GM12873 (cell line): ENCODE data around the gene FAM222A.

Experiments
- TF ChIP-seq, protein P1 (sequence below): IDR thresholded peaks from 2 replicates; pipeline ENCODE4 v1.5.1; 2012; ENCODE audit warnings: low read depth, mild to moderate bottlenecking, moderate library complexity, low read length, control low read depth; ENCODE audit not compliant: insufficient read depth; ENCODE audit errors: missing control alignments

FAM222A gene

DNA sequence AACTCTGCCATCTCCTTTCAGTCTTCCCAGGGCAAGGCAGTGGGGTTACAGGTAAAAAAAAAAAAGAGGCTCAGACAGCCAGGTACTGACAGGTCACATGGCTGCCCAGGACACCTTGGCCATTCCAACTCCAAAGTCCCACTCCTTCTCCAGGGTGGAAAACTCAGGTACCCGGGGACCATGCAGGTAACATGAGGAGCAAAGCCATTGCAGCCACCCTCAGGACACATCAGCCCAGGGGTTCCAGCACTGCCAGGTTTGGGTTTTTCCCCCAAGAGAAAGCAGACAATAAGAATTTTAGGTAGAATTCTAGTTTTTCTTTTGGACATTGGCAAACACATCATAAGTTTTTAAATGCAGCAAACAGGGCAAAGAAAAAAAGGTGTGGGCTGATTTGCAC, 15.3 kb downstream of the FAM222A start:
- TF ChIP-seq, protein P1, sequence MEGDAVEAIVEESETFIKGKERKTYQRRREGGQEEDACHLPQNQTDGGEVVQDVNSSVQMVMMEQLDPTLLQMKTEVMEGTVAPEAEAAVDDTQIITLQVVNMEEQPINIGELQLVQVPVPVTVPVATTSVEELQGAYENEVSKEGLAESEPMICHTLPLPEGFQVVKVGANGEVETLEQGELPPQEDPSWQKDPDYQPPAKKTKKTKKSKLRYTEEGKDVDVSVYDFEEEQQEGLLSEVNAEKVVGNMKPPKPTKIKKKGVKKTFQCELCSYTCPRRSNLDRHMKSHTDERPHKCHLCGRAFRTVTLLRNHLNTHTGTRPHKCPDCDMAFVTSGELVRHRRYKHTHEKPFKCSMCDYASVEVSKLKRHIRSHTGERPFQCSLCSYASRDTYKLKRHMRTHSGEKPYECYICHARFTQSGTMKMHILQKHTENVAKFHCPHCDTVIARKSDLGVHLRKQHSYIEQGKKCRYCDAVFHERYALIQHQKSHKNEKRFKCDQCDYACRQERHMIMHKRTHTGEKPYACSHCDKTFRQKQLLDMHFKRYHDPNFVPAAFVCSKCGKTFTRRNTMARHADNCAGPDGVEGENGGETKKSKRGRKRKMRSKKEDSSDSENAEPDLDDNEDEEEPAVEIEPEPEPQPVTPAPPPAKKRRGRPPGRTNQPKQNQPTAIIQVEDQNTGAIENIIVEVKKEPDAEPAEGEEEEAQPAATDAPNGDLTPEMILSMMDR, result no peak

DNA sequence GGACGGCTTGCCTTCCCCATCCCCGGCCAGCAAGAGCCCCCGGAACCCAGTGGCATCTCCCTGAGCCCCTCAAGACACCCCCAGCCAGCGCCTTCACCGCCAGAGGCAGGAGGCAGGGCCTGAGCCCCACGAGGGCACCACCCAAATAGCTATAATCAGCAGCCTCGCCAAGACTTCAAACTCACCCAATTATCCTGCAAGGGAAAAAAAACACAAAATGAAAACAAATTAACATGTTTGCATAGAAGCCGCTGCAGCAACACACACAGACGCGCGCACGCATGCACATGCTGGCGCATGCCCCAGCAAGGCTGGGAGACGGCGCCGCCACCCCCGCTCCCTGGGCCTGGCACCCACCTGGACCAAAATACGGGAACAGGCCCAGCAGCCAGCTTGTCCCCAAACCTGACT, 15.8 kb downstream of the FAM222A start:
- TF ChIP-seq, protein P1, result no peak

DNA sequence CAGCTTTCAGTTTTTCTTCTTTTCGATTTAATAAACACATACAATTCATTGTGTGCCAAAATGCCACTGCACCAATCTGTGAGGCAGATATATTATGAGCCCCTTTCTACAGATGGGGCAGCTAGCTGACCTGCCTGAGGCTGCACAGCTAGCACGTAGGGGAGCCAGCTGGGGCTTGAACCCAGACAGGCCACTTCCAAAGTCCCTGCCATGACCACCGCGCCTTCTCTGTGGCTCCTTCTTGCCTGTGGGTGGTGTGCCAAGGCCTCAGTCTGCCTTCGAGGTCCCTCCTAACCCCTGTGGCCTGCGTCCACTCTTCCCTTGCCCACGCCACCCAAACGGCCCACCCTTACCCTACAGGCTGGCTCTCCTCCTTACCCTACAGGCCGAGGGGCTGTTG, 16.2 kb downstream of the FAM222A start:
- TF ChIP-seq, protein P1, result no peak

DNA sequence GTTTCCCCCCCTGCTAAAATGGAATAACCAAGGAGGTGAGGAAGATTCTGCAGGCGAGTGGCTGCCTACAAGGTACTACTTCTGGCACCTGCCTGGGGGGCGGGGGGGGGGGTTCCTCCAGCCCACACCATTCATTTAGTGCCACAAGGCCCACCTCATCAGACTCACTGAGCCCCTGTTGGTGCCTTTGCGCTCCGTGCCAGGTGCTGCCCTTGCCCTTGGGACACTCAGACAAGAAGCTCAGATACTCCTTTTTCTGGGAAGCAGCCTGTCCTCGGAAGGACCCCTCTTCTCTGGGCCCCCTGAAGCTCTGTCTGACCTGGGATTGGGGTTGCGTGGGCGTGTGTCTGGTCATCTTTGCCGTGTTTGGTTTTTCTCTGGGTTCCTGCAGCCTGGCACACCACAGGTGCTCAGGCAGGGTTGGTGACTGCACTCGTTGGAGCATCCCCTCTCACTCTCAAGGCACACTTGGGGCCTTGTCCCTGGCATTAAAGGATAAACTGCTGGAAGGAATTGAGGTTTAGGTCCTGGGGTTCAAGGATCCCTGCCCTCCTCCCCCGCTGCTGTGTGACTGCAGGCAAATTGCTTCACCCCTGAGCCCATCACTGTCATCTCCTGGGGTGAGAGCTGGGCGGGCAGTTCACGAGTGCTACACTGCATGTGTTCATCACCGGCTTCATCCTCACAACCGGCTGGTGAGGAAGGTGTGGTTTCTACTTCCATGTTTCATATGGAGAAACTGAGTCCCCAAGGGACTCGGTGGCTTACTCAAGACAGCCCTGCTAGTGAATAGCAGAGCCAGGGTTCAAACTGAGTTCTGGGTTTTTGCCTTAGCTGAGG, 16.9 kb downstream of the FAM222A start:
- TF ChIP-seq, protein P1, result no peak

DNA sequence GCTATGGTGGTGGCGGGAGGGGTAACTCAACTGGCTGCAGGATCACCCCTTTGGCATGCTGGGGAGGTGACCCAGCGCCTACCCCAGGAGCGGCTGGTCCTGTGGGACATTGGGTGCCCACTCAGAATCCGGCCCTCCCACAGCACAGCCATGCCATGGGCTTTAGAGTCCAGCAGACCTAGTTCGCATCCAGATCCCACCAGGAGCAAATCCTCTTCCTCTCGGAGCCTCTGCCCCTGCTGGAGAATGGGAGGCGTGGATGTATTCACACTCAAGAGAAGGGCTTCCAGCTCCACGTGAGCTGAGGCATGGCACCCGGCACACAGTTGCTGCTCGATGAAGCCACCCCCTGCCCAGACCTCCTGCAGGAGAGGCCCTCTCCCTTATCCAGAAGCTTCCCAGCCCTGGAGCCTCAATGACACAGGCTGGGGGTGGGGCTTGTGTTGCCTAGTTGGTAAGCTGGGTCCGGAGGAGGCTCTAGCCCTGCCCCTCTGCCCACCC, 17.7 kb downstream of the FAM222A start:
- TF ChIP-seq, protein P1, result no peak

DNA sequence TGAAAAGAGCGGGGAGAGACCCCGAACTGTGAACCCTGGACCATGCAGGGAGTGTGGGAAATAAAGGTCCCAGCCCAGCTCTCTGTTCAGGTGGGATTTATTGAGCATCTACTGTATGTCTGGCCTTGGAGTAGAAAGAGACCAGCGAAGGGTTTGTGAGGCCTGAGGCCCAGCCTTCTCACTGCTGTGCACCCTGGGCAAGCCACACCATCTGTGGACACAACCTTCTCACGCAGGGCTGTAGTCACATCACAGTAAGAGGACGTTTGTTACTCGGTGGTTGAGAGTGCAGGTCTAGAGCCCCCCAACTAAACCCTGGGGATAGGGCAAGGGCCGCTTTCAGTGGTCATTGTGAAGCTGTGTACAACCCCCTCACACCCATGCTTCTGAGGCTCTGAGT, 18.2 kb downstream of the FAM222A start:
- TF ChIP-seq, protein P1, result no peak

DNA sequence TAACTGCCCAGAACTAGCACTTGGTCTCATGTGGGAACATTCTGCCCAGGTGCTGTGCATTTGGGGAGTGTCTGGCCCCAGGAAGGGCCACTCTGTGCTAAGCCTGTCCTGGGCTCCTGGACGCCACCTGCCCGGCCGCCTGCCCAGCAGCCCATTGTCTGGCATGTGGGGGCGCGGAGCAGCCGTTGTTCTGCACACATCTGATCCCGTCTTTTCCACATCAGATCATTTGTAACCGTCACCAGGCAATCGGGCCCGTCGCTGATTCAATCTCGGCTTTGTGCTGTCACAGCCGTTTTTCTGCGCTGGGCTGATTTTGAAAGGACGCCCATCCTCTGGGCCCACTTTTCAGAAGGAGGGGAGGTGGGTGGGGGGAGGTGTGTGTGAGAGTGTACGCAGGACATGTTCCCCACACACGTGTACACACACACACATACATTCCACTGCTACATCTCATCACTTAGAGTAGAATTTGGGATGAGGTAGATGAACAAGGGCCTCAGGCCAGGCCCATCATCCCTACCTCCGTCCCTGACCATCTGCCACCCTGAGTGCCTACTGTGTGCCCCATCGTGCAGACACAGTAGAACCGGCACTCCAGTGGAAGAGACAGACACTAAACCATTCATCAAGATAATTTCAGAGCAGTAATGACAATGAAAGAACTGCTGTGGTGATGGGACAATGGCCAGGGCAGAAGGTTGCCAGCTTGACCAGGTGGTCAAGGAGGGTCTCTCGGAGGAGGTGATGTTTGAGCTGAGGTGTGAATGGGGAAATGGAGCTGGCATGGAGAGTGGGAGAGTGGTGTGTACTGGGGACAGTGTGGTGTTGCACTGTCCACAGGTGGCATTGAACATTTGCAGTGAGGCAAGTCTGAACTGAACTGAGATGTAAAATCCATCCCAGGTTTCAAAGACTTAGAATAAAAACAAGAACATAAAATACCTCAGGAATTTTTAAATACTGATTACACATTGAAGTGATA, 19.0 kb downstream of the FAM222A start:
- TF ChIP-seq, protein P1, result no peak
